Body of pancreas (tissue), 4 donors: Measurements from ENCODE around the gene KRTAP5-1.

Experiments
- POLR2A ChIP-seq, 3 donors: fragments of 450-650 bp; IDR thresholded peaks; one replicate each; pipeline ENCODE4 v1.6.1; 2016; ENCODE audit warnings: antibody characterized with exemption in 3 of 3, mild to moderate bottlenecking in 2 of 3
- TF ChIP-seq, protein P1 (sequence below), 7 experiments: fragments of 450-650 bp in 4 of 7; fragments of 200-600 bp in 3 of 7; sonication (generic) in 3 of 7; IDR thresholded peaks; one replicate each; pipeline ENCODE4 v1.5.1; 2016 to 2019; ENCODE audit warnings: antibody characterized with exemption in 7 of 7

DNA sequence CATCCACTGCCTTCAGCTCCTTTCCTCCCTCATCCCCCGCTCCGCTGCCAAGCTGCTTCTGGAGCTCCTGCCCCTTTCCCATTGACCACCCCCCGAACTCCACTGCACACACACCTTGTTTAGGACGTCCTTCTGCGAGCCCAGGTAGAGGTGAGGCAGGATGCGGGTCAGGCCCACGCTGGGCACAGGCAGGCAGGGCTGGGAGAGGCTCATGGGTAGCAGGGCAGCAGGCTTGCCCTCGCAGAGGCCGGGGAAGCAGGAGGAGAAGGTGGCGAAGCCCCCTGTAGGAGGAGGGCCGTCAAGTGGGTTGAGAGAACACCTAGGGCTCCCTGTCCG lies 26.3 kb downstream of the KRTAP5-1 start:
- TF ChIP-seq, protein P1, sequence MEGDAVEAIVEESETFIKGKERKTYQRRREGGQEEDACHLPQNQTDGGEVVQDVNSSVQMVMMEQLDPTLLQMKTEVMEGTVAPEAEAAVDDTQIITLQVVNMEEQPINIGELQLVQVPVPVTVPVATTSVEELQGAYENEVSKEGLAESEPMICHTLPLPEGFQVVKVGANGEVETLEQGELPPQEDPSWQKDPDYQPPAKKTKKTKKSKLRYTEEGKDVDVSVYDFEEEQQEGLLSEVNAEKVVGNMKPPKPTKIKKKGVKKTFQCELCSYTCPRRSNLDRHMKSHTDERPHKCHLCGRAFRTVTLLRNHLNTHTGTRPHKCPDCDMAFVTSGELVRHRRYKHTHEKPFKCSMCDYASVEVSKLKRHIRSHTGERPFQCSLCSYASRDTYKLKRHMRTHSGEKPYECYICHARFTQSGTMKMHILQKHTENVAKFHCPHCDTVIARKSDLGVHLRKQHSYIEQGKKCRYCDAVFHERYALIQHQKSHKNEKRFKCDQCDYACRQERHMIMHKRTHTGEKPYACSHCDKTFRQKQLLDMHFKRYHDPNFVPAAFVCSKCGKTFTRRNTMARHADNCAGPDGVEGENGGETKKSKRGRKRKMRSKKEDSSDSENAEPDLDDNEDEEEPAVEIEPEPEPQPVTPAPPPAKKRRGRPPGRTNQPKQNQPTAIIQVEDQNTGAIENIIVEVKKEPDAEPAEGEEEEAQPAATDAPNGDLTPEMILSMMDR (IDR thresholded peaks at IDR 0.05), result no peak
- TF ChIP-seq POLR2A (IDR thresholded peaks at IDR 0.05), result no peak
